ENCODE results near the gene XAB2.

DNA sequence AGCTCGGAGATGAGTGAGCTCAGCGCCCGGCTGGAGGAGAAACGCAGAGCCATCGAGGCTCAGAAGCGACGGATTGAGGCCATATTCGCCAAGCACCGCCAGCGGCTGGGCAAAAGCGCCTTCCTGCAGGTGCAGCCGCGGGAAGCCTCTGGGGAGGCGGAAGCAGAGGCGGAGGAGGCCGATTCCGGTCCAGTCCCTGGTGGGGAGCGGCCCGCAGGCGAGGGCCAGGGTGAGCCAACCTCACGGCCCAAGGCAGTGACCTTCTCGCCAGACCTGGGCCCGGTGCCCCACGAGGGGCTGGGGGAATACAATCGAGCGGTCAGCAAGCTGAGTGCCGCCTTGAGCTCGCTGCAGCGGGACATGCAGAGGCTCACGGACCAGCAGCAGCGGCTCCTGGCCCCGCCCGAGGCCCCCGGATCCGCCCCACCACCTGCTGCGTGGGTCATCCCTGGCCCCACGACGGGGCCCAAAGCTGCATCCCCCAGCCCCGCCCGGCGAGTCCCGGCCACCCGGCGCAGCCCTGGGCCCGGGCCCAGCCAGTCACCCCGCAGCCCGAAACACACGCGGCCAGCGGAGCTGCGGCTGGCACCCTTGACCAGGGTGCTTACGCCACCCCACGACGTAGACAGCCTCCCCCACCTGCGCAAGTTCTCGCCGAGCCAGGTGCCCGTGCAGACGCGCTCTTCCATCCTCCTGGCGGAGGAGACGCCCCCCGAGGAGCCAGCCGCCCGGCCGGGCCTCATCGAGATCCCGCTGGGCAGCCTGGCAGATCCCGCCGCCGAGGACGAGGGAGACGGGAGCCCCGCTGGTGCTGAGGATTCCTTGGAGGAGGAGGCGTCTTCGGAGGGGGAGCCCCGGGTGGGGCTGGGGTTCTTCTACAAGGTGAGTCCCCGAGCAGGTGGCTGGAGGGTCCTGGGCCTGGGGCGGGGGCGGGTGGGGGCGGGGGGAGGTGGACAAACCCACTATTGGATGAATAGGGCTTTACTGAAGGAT is 16.8 kb downstream of the XAB2 start:
- TF ChIP-seq, protein P1, sequence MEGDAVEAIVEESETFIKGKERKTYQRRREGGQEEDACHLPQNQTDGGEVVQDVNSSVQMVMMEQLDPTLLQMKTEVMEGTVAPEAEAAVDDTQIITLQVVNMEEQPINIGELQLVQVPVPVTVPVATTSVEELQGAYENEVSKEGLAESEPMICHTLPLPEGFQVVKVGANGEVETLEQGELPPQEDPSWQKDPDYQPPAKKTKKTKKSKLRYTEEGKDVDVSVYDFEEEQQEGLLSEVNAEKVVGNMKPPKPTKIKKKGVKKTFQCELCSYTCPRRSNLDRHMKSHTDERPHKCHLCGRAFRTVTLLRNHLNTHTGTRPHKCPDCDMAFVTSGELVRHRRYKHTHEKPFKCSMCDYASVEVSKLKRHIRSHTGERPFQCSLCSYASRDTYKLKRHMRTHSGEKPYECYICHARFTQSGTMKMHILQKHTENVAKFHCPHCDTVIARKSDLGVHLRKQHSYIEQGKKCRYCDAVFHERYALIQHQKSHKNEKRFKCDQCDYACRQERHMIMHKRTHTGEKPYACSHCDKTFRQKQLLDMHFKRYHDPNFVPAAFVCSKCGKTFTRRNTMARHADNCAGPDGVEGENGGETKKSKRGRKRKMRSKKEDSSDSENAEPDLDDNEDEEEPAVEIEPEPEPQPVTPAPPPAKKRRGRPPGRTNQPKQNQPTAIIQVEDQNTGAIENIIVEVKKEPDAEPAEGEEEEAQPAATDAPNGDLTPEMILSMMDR (IDR thresholded peaks at IDR 0.05; ENCODE audit: poor library complexity): no peak
- TF ChIP-seq EZH2phosphoT487 (IDR thresholded peaks at IDR 0.05; ENCODE audit: low read depth, severe bottlenecking, unreplicated experiment): no peak
- no peak for TF ChIP-seq EZH2 (IDR thresholded peaks at IDR 0.05; ENCODE audit: borderline replicate concordance)
